GM12872 (cell line): ENCODE measurements around the gene HSF5.

Source experiments
- TF ChIP-seq, protein P1 (sequence below): IDR thresholded peaks from 3 replicates; pipeline ENCODE4 v1.5.1; 2011; ENCODE audit warnings: low read depth, mild to moderate bottlenecking, low read length, moderate library complexity; ENCODE audit not compliant: insufficient read depth

HSF5 gene

DNA sequence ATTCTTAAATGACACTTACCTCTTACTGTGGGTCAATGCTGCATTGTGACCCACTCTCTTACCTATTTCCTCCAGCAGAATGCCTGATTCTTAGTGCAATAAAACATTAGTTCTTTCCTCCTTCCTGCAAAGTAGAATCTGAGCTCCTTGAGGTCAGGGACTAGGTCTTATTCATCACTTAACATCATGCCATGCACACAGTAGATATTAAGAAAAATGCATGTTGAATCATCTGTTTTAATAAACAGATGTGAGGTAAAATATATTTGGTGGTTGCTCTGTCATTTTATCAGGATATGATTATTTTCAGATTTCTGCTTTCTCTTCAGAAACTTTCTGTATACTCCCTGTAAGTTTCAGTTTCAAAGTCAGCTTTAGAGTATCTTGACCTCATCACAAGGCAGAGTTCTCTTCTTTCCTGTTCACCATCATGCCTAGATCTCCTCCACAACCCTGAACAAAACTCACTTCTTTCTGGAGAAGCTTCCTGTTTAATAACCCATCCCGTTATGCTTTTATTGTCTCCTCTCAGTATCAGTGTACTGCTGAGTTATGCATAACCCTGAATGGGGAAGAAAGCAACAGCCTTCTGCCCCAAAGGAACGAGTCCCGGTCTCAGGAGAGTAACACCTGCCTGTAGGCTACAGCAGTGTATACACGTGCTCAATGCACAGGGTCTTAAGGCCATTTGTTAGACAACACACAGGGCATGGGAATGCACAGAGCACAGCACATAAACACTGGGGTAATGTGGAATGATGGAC is 105.9 kb downstream of the HSF5 start:
- TF ChIP-seq, protein P1, sequence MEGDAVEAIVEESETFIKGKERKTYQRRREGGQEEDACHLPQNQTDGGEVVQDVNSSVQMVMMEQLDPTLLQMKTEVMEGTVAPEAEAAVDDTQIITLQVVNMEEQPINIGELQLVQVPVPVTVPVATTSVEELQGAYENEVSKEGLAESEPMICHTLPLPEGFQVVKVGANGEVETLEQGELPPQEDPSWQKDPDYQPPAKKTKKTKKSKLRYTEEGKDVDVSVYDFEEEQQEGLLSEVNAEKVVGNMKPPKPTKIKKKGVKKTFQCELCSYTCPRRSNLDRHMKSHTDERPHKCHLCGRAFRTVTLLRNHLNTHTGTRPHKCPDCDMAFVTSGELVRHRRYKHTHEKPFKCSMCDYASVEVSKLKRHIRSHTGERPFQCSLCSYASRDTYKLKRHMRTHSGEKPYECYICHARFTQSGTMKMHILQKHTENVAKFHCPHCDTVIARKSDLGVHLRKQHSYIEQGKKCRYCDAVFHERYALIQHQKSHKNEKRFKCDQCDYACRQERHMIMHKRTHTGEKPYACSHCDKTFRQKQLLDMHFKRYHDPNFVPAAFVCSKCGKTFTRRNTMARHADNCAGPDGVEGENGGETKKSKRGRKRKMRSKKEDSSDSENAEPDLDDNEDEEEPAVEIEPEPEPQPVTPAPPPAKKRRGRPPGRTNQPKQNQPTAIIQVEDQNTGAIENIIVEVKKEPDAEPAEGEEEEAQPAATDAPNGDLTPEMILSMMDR, result no peak

DNA sequence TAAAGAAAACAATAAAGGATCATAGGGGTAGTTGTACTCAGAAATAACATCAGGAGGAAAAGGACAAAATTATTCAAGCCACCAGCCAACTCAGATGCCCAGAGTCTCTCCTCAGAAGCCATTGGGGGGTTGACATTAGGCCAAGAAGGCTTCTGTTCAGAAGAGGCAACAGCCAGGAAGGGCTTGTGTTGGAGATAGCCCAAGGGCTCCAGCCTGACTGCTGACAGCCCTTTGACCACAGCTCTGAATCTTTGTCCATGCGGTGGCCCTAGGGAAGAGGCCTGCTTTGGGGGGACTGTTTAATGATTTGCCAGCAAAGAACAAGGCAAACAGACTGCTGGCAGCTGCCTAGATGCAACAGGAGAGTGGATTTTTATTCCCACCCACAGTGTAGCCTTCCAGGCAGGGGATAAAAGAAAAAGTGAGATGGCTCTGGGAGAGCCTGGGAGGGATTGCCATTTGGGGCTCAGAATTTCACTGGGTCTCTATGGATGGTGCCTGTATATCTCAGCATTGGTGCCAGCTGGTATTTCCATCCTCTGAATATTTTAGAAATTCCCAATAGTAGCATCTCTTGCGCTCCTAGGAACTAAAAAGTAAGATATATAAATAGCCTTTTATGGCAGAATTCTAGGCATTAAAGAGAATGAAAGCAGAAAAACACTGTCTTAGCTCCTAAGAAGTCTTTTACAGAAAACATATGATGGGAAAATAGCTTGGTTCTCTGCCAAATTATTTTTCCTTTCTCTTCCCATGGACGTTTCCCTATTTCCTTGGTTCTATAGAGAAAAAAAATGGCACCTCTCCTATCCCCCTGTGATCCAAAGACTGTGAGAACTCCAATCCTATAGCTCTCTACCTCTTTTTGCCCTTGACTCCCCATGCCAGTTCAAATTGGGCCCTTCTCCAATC is 106.8 kb downstream of the HSF5 start:
- TF ChIP-seq, protein P1, result no peak

DNA sequence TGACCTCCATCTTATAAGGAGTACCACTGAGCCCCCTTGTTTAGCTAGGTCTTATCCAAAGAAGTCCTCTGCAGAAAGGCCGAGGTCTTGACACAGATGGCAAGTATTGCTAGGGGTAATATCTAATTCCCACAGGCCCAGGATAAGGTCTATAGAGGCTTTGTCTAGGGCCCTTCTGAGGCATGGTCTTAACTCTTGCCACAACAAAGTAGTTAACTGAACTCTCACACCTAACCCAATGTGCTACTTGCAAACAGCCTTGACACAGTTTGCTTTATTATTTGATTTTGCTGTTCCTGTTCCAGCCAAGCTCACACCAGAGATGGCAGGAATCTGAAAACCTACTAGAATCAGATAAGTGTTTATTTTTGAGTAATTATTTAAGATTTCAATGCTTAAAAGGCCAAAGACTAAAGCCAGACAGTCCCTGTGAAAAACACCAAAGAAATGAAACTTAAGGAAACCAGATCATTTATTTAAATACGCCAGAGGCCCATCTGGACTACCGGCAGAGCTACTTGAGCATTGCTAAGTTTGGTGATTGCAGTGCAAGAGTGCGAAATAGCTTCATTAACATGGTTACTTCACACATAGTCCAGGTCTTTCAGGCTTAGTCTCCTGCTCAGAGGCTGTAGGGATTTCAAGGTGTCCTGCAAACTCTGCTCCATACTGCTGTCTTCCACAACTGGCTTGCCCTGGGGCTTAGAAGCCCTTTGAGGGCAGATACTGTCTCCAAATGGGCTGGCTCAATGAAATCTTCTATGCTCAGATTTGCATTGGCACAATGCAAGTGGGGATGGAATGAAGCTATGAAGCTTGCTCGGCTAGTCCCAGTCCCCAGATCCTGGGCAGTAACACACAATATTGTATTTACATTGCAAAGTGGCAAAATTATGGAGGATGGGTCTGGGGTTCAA is 107.7 kb downstream of the HSF5 start:
- TF ChIP-seq, protein P1, result no peak

DNA sequence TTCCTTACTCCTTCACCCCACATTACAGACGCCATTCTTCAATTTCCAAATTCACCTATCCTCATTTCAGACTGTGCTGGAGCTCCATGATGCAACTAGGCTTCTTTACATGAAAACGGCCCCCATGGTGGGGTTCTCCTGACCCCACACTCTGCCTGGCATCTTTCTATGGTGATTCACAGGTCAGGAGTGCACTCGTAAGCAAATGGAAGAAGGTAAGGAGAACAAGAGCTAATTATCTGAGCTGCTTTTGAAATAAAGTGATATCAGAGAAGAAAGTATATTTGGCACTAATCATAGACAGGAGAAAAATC is 108.7 kb downstream of the HSF5 start:
- TF ChIP-seq, protein P1, result no peak

DNA sequence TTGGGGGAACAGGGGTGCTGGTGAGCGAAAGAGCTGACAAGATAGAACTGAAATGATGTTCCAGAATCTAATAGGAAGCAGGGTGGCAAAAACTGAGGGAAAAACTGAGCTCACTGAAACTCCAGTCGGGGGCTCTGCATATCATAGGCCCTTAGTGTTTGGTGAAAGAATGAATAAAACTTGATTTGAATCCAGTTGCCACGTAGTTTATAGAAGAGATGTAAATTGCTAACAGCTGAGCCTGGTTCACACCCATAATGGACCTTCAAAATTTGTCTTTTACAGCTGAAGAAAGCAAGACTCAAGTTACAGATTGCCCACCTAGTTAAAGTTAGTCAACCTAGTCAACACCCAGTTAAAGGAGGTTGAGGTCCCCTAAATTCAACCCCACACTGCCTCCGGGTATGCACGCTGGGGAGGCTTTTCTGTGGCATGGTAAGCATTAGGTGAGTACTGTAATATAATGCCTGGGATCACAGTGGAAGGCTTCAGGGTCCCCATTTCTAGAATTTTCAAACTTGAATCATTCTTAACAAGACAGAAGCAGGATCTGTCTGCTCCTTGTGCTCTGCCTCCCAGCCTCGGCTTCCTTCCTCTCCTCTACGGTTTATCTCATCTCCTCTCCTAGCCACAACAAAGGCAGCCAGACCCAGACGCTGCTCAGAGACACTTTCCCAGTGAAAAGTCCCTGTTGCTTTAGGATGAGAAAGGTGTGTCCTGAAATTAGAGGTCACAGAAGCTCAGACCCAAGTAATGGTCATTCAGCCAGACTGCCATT is 109.3 kb downstream of the HSF5 start:
- TF ChIP-seq, protein P1, result no peak

DNA sequence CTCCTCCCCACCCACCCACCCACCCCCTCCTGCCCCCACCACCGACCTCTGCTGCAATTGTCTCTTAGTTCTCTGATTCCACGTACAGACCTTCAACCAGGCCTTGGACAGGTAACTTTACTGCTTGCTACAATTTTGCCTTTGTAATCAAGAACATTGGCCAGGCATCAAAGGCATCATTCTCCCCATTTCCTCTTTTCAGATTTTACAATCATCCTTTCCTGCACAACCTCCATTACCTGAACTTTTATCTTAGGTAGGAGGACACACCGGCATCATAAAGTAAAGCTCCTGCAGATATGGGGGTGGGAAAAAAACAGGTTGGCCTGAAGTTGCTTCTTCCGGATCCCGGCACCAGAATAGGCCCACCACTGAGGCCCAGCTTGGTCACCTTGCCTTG is 110.5 kb downstream of the HSF5 start:
- TF ChIP-seq, protein P1, result no peak
